ENCODE data around the gene PGAP2.
"Not testable (repeated sequence)": the region's sequence is repeated elsewhere in the genome, so short reads cannot be mapped to it uniquely, and the experiment has no call there.

The PGAP2 gene

DNA sequence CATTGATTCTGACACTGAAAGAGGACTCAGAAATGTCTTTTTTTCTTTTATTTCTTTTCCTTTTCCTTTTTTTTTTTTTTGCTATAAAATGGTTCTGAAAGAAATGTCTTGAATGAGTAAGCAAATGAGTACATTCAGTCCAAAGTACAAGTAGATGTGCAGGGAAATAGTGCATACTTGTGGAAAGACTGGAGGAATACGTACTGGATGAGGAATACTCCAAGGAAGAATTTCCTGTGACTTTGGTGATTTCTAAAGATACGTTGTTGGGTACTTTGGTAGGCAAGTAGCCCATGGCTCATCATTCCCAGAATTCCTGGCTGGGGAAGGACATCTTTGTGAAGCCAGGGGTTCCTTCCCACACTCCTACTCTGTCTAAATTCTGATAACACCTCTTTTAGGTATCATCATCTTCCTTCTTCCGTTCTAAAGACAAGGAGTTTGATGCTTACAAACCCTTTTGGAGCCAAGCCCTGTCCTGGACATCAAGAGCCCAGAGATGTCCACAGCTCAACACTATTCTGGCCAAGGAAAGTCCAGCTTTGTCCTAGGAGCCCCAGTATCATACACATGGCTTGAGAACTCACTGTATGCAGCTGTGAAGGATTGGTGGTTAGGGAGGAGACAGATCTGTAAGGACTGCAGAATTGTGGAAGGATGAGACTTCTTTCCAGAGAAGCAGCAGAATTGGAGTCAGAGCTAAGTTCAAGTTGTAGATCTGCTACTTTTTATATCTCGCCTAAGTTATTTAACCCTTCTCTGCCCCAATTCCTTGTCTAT lies 6.2 kb upstream of the PGAP2 start:
- Histone ChIP-seq H3K27ac (no peak overlapping the region), H3K4me3 (no peak overlapping the region)

DNA sequence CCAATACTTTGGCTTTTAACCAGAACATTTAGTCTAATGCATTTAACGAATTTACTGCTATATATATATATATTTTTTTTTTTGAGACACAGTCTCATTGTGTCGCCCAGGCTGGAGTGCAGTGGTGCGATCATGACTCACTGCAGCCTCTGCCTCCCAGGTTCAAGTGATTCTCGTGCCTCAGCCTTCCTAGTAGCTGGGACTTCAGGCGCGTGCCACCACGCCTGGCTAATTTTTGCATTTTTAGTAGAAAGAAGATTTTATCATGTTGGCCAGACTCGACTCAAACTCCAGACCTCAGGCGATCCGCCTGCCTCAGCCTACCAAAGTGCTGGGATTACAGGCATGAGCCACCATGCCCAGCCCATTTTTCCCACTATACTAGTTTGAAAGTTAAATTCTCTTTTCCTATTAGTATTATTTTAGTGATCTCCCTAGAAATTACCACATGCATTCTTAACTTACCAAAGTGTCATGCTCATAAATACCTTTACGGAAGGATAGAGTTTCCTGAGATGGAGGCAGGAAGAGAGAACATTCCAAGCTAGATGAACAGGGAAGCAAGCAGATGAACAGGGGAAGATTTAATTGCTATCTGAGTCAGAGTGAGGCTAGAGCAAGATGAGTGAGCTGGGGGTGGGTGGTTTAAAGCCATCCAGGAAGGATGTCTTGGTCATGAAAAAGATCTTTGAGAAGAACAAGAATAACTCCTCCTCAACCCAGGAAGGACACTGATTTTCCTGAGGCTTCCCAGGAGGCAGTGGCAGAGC lies 4.4 kb upstream of the PGAP2 start:
- no peak overlapping the region for H3K27ac ChIP-seq
- H3K4me3 ChIP-seq: no peak overlapping the region

DNA sequence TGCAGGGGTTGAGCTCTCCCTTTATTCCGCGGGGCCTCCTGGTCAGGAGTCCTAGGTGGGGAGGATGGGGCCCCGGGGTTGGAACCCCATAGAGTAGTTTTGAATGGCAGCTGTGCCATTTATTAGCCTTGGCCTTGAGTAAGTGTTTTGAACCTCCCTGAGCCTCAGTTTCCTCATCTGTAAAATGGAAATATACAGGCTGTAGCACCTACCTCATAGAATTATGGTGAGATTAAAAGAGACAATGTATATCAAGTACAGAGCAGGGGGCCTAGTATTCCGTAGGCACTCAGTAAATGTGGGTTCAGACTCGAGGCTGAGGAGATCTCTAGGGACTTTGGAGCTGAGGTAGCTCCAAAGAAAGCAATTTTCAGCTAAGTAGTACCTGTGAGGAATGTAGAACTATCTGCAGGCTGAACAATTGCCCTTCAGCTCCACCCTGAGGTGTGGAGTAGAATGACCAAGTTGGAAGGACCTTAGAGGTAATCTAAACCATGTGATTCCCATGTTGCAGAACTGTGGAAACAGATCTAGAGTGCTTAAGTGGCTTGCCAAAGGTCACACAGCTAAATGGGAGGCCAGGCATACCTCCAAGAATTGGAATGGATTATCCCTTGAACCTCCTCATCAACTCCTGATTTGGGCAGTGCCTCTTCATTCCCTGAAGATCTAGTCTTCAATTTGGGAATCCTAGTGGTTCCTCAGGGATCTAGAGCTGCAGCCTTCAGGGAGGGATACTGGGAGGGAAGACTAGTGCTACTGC lies 682 bp downstream of the PGAP2 start:
- peak overlapping the region in 20 of 21 experiments; percentile 60 to 90 (median 79) for H3K27ac ChIP-seq

GRCh38 chr11:3809624-3809928 lies 1.2 kb downstream of the PGAP2 start:
- H3K27ac ChIP-seq: peak overlapping the region in 9 of 21 experiments; percentile 5 to 88 (median 79)

More for the DNA sequence above, 682 bp downstream of the PGAP2 start:
- peak overlapping the region; percentile 48 to 79 (median 58) for H3K4me3 ChIP-seq

DNA sequence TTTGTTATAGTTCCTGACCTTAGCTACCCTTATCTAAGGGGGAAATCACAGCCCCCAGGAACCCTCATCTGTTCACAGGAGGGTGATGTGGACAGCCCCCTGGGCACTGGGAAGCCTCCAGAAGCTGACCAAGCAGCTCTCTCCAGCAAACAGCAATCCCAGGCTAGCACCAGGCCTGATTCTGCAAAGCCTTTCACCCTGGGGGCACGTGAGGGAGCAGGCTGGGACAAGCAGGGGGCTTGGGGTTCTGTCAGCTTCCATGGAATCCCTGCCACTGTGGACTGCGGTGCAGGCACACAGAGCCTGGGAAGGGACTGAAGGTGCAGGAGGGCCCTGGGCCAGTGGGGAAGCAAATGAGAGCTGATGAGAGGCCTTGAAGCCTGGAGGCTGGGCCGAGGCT lies 2.1 kb downstream of the PGAP2 start:
- peak overlapping the region in 7 of 21 experiments; percentile 1 to 79 (median 37) for H3K27ac ChIP-seq

More at GRCh38 chr11:3809624-3809928, 1.2 kb downstream of the PGAP2 start:
- H3K4me3 ChIP-seq: no peak overlapping the region

DNA sequence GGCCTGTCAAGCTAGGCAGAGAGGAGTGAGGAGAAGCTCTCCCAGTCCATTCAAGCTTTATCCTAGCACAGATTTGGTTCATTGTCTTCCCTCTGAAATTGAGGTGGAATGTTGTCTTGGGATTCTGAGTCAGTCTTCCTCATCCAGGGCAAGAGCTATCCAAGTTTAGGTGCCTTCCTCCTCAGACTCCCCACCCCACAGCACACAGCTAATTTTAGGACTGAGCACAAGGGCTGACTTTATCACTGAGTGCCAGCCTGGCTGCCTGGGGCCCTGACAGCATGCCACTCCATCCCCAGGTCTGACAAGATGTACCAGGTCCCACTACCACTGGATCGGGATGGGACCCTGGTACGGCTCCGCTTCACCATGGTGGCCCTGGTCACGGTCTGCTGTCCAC lies 2.6 kb downstream of the PGAP2 start:
- no peak overlapping the region for H3K4me3 ChIP-seq
- H3K27ac ChIP-seq: peak overlapping the region in 4 of 21 experiments; percentile 1 to 55 (median 38)

More for the DNA sequence above, 2.1 kb downstream of the PGAP2 start:
- H3K4me3 ChIP-seq: no peak overlapping the region

- not testable (repeated sequence) for H3K27ac ChIP-seq
Measured at GRCh38 chr11:3814832-3815231, 6.5 kb downstream of the PGAP2 start.

GRCh38 chr11:3815845-3816244 lies 7.5 kb downstream of the PGAP2 start:
- Histone ChIP-seq H3K4me3 (no peak overlapping the region), H3K27ac (no peak overlapping the region)

More at GRCh38 chr11:3814832-3815231, 6.5 kb downstream of the PGAP2 start:
- H3K4me3 ChIP-seq: not testable (repeated sequence)

- H3K4me3 ChIP-seq: no peak overlapping the region
- no peak overlapping the region for H3K27ac ChIP-seq
Measured at GRCh38 chr11:3816673-3817072, 8.3 kb downstream of the PGAP2 start.

GRCh38 chr11:3817181-3817800 lies 8.9 kb downstream of the PGAP2 start:
- no peak overlapping the region for H3K27ac ChIP-seq
- H3K4me3 ChIP-seq: no peak overlapping the region

GRCh38 chr11:3820971-3821370 lies 12.6 kb downstream of the PGAP2 start:
- Histone ChIP-seq H3K4me3 (no peak overlapping the region), H3K27ac (no peak overlapping the region)

- H3K27ac ChIP-seq: no peak overlapping the region
- H3K4me3 ChIP-seq: no peak overlapping the region
Measured at GRCh38 chr11:3822312-3822711, 14.0 kb downstream of the PGAP2 start.

DNA sequence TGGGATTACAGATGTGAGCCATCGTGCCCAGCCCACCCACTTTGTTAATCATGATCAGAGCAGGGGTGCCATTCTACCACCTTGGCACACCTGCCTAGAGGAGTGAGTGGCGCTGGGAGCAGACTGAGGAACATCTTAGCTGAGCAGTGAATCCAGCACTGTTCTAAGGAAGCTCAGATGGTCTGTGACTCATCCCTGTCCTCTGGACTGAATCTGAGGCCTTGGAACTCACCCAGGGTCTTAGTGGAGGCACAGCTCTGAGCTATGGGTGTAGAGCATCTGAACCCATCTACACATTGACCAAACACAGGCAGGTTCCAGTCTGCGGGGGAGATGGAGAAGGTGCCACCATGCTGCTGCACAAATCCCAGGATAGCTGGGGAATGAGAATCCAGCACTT lies 14.9 kb downstream of the PGAP2 start:
- H3K27ac ChIP-seq: peak overlapping the region in 1 of 21 experiments; percentile 8
- H3K4me3 ChIP-seq: no peak overlapping the region

- peak overlapping the region in 1 of 21 experiments; percentile 8 for H3K27ac ChIP-seq
- no peak overlapping the region for H3K4me3 ChIP-seq
Measured at GRCh38 chr11:3823762-3824506, 15.6 kb downstream of the PGAP2 start.

GRCh38 chr11:3824714-3825472 lies 16.5 kb downstream of the PGAP2 start:
- Histone ChIP-seq H3K27ac (no peak overlapping the region), H3K4me3 (no peak overlapping the region)

GRCh38 chr11:3825473-3826154 lies 17.3 kb downstream of the PGAP2 start:
- H3K27ac ChIP-seq: peak overlapping the region in 1 of 21 experiments; percentile 1
- H3K4me3 ChIP-seq: no peak overlapping the region

GRCh38 chr11:3826721-3827120 lies 18.4 kb downstream of the PGAP2 start:
- Histone ChIP-seq H3K27ac (no peak overlapping the region), H3K4me3 (no peak overlapping the region)
